ENCODE measurements around the gene SYVN1.

SYVN1 gene

DNA sequence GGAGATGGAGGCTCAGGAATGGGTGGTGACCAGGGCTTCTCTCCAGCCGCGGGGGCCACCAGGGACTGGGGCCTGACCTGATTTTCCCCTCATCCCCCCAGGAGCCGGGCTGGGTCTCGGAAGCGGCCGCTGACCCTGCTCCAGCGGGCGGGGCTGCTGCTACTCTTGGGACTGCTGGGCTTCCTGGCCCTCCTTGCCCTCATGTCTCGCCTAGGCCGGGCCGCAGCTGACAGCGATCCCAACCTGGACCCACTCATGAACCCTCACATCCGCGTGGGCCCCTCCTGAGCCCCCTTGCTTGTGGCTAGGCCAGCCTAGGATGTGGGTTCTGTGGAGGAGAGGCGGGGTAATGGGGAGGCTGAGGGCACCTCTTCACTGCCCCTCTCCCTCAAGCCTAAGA is 46.5 kb downstream of the SYVN1 start:
- DNase-seq (ENCODE audit: low read depth in 3 of 3), result no peak

DNA sequence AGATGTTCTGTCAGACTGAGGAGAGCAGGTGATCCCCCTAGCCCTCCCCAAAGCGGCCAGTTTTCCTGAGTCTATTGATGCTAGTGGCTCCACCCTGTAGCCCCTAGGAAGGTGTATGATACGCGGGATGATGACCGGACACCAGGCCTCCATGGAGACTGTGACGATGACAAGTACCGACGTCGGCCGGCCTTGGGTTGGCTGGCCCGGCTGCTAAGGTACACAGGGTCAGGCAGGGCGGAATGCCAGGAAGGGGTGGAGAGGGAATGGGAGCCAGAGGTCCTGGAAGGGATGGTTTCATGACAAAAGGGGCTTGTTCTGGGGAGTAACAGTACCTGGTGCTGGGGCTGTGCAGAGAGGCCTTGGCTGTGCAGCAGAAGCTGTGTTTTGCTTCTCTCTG is 47.1 kb downstream of the SYVN1 start:
- DNase-seq (ENCODE audit: low read depth in 3 of 3), result no peak

DNA sequence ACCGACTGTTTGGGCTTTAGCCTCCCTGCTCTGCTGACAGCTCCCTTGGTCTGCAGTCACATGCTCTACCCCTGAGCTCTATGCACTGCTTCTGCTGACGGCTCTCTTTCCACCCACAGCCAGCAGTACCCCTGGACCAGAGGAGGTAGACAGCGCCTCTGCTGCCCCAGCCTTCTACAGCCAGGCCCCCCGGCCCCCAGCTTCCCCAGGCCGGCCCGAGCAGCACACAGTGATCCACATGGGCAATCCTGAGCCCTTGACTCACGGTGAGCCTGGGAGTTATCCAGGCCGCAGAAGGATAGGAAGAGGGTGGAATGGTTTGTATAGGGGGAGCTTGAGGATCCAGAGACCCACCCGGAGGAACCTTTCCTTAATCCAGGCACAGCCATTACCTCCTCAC is 47.5 kb downstream of the SYVN1 start:
- no peak for DNase-seq (ENCODE audit: low read depth in 3 of 3)

DNA sequence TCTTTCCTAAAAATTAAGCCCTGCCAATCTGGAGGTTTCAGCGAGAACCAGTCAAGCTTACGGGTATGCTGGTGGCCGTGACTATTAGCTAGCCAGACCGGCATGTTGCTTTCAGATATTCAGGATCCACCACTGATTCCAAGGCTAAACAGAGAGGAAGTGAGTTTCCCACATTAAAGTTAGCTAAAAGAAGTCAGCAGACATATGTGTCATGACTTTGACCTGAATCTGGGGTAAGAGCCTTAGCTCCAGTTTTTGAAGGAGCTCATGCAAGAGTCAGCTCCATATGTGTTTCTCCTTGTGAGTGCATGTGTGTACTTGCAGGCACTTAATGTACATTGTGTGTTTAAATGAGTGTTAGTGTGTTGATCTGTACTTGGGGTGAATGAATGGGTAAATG is 48.9 kb downstream of the SYVN1 start:
- no peak for DNase-seq (ENCODE audit: low read depth in 3 of 3)

DNA sequence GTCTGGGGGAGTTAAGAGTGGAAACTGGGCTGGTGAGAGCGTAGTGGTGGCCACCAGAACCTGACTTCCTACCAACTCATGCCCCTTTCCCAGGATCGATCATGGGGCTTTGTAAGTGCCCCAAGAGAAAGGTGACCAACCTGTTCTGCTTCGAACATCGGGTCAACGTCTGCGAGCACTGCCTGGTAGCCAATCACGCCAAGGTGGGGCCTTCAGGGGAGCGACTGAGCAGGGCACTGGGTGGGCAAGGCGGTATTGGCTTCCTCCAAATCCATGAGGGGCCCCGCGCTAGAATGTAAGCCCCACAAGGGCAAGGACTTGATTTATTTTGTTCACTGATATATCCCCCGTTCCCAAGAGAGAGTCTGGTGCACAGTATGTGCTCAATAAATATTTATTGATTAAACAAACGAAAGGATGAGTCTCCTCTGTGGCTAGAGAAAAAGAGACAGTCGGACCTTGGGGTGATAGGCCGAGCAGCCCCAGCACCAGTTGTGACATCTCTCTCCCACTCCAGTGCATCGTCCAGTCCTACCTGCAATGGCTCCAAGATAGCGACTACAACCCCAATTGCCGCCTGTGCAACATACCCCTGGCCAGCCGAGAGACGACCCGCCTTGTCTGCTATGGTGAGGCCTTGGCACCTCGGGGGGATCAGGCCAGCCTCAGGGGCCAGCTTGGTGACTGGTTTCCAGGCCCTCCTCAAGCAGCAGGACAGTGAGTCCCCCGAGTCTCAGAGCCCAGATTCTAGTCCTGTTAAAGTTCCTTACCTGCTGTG is 49.5 kb downstream of the SYVN1 start:
- DNase-seq (ENCODE audit: low read depth in 3 of 3), result no peak

DNA sequence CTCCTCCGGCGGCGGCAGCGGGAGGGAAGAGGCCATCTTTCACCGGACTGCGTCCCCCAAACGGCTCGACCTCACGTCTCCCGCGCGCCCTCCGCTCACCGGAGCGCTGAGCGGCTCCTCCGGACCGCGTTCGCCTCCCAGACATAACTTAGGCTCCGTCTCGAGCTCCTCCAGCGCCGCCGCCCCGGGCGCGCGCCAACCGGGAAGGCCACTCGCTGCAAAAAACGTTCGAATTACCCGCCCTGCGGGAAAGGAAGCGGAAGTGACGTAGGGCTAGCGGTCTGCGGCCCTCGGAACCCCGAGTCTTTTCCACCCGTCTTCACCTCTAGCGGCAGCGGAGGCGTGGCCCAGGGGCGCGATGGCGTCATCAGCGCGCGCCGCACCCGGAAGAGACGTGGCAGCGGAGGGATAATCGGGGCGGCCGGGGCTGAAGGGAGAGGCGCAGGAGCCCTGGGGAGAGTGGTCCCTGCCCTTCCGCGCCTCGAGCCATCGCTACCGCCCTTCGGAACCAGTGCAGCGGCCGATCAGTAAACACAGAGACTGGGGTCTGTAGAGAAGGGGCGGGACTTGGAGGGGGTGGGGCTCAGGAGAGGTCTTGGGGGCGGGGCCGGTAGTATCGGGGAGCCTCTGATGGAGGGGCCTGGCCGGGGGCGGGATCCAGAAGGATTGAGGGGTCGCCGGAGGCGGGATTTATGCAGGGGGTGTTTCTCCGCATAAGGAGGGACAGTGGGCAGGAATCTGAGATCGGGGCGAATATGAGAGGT is 50.3 kb downstream of the SYVN1 start, which contains the start of the genes CDCA5 and ZFPL1:
Gene CDCA5 (minus strand): TSS at position 207 of the 764 bp plus-strand sequence. CDS start 62 bp downstream, at position 145.
Gene ZFPL1 (plus strand): TSS at position 389 of the 764 bp plus-strand sequence. CDS start 477 bp downstream, outside the sequence.
- DNase-seq (ENCODE audit: low read depth in 3 of 3), result peak; percentile 89 to 95 (median 93)

DNA sequence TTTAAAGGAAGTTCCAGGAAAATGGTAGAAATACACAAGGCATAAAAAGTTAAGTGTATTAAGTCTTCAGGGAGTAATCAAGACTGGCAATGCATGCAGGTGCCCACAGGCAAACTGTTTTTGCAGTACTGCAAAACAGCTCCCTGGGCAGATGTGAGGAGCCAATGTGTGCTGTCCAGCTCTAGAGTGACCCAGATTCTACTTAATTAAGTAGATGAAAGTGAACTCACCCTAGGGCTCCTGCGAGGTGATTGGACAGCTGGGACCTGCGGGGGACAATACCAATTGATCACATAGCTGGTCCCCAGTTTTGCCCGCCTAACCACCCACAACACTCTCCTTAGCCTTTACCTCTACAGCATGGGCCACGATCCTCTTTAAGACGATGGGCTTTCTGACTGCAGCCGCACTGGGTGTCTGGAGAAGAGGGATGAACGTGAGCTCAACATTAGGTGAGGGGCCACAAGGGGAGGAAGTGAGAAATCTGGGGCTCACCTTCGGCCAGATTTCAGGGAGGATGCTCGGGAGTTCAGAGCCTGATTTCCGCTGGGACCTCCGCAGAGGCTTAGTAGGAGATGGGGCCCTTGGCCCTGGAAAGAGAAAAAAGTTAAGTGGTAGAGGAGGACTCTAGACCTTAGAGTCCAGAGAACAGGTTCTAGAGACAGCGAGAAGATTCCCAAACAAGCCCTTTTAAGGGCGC is 51.0 kb downstream of the SYVN1 start:
- no peak for DNase-seq (ENCODE audit: low read depth in 3 of 3)

DNA sequence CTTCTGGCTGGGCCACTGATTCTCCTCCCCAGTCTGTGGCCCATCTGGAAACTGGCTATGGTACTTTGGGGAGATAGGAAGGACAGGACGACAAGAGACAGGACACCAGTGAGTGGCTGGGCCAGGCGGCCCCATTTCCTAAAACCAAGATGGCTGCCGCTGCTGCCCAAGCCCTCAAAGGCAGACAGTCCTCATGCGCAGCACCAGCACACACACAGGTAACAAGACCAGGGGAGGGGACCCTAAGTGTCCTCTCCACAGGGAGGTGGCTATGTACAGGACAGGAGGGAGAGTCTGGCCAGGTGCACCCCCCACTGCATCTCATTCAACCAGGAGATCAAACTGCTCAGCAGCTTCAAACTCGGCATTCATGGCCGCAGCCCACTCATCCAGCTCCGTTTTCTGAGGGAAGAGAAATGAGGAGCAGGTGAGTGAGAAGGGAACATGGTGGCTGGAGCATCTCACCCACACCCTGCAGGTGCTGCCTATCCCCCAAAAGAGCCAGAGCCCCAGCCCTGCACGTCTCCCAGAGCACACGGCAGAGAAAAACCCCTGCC is 55.5 kb downstream of the SYVN1 start:
- DNase-seq (ENCODE audit: low read depth in 3 of 3), result no peak

DNA sequence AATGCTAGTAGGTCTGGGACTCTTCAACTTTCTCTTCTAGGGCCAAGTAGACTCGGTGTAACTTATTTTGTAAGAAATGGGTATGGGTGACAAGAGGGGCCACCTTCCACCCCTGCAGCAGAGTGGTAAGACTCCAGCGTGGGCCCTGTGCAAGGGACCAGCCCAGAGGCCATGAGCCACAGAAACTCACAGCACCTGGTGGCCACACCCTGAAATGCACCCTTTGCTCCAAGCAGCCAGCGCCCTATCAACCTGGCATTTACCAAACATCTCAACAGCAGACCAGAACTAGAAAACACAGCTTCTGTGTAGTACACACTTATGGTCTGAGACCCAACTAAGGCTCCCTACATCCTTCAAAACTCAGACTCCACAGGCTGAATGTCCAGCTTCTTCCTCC is 56.2 kb downstream of the SYVN1 start:
- DNase-seq (ENCODE audit: low read depth in 3 of 3), result peak; percentile 39 to 60 (median 45)

DNA sequence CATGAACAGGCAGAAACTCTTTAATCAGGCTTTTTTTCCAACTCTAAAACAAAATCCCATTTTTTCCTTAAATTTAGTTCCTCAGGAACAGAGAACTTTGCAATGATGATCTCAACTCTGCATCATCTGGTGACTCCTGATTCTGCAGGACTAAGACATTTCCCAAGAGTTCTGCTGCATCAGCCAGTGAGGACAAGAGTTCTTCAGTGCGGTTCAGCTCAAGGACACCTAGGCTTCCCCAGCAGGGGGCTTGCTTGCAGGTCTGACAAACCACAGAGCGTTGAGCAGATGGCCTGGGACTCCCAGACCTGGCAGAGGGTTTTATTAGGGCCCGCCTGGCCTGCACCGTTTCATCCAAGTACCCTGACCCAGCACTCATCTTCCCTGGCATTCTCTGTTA is 56.9 kb downstream of the SYVN1 start:
- DNase-seq (ENCODE audit: low read depth in 3 of 3), result no peak

Measured in stimulated activated CD4-positive, alpha-beta T cell treated with anti-CD3 and anti-CD28 coated beads, TNF-alpha, amount 100 ng/mL, for 24 hours (primary cell).